Uterus (tissue), 4 donors: Measurements from ENCODE around the gene KRTAP5-5. TPM values are rescaled to one million over a fixed set of nuclear protein-coding genes. Genes with fewer than 3 reads are reported as not detected.

Experiments
- DNase-seq, 2 donors: peaks; one replicate each; pipeline ENCODE4 v3.0.0-alpha.2; 2019 to 2020
- H3K27ac ChIP-seq, 2 donors: fragments of 200-600 bp; sonication (generic); 1 replicate in 1 of 2; 2 replicates in 1 of 2; pipeline ENCODE4 v1.5.1; 2016 to 2018
- H3K27me3 ChIP-seq, 2 donors: fragments of 200-600 bp; sonication (generic); one replicate each; pipeline ENCODE4 v1.5.1; 2018 to 2019; ENCODE audit warnings: control low read depth in 1 of 2
- H3K36me3 ChIP-seq, 2 donors: fragments of 200-600 bp; sonication (generic); one replicate each; pipeline ENCODE4 v1.5.1; 2019; ENCODE audit warnings: control low read depth in 1 of 2
- H3K4me1 ChIP-seq, 2 donors: fragments of 200-600 bp; sonication (generic); one replicate each; pipeline ENCODE4 v1.5.1; 2018 to 2019; ENCODE audit warnings: control low read depth in 1 of 2
- H3K4me3 ChIP-seq, 2 donors: fragments of 200-600 bp; sonication (generic); 1 replicate in 1 of 2; 2 replicates in 1 of 2; pipeline ENCODE4 v1.5.1; 2018 to 2019; ENCODE audit warnings: mild to moderate bottlenecking in 1 of 2
- H3K9me3 ChIP-seq, 2 donors: fragments of 200-600 bp; sonication (generic); one replicate each; pipeline ENCODE4 v1.5.1; 2019; ENCODE audit warnings: control low read depth in 1 of 2
- CTCF ChIP-seq, 4 experiments: fragments of 200-600 bp in 2 of 4; fragments of 450-650 bp in 2 of 4; sonication (generic) in 2 of 4; IDR thresholded peaks; one replicate each; pipeline ENCODE4 v1.5.1; 2016 to 2019; ENCODE audit warnings: antibody characterized with exemption in 4 of 4, mild to moderate bottlenecking in 2 of 4, moderate library complexity in 1 of 4
- POLR2A ChIP-seq, 2 donors: fragments of 450-650 bp; IDR thresholded peaks; one replicate each; pipeline ENCODE4 v1.6.1; 2016; ENCODE audit warnings: antibody characterized with exemption in 2 of 2, mild to moderate bottlenecking in 1 of 2, moderate library complexity in 1 of 2
- intact Hi-C: fragments of 100-400 bp; cut with DNase I; formaldehyde crosslinking; loops from one replicate; pipeline ENCODE4 v1.15.1; 2023; ENCODE audit warnings: low total_unique reads
- total RNA-seq, 4 donors: library from RNA; depleted of rRNA in 3 of 4; stranded (reverse); fragments of >200 nt in 3 of 4; gene quantifications; one replicate each; pipeline versions ENCODE4 v1.1.0 to v1.2.4, GENCODE V29; 2014 to 2023
- donor health status: DM: yes; HTN: yes; CAD: no.

The KRTAP5-5 gene
- total RNA-seq, 4 donors from 2014 or later = not detected

- no peak overlapping the region for H3K27ac ChIP-seq
- no peaks in the 10 kb centered on the region for H3K27me3 ChIP-seq
- H3K9me3 ChIP-seq = no peaks in the 10 kb centered on the region
- H3K4me3 ChIP-seq = no peak overlapping the region
- TF ChIP-seq CTCF (IDR thresholded peaks at IDR 0.05) (no peak), POLR2A (IDR thresholded peaks at IDR 0.05) (no peak)
- intact Hi-C loops = no loop called here
- no peaks in the 10 kb centered on the region for H3K4me1 ChIP-seq
- no peaks in the 10 kb centered on the region for H3K36me3 ChIP-seq
- DNase-seq = no peak
These were observed 18.5 kb downstream of the KRTAP5-5 start for GRCh38 chr11:1647901-1648652.

DNA sequence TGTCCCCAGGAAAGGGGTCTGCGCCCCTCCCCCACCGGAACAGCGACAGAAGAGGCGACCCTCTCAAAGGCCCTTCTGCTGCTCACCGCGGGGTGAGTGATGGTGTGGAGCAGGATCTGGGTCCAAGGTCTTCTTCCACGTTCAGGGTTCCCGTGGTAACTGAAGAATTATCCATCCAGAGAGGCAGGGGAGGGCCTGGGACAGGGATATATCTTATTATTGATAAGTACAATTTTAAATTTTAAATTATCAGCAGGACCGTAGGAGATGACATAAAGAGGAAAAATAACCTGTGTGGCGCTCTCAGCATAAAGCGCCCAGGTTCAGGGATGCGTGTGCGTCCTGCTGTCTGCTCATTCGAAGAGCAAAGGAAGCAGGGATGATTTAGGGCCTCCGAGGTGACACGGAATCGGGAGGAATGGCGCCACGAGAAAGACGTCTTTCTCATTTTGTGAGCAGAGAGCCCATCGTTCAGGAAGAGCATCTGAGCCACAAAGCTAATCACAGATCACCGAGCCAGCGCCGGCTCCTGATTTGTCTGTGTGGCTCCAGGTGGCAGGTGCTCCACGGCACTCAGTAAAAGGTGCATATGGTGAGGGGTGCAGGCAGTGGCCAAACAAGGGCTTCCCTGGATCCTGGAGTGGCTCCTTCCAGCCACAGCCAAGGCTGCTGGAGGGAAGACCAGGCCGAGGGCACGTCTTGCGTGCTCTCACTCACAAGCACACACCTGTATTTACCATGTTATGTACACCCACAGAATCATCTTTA, 19.3 kb downstream of the KRTAP5-5 start:
- TF ChIP-seq CTCF (IDR thresholded peaks at IDR 0.05) (no peak), POLR2A (IDR thresholded peaks at IDR 0.05) (no peak)
- no peak for DNase-seq
- Histone ChIP-seq H3K36me3 (no peaks in the 10 kb centered on the region), H3K27ac (no peak overlapping the region), H3K4me3 (no peak overlapping the region), H3K9me3 (no peaks in the 10 kb centered on the region), H3K4me1 (no peaks in the 10 kb centered on the region), H3K27me3 (no peaks in the 10 kb centered on the region)
- intact Hi-C loops = no loop called here

- no peaks in the 10 kb centered on the region for H3K9me3 ChIP-seq
- no peaks in the 10 kb centered on the region for H3K4me1 ChIP-seq
- H3K36me3 ChIP-seq = no peaks in the 10 kb centered on the region
- DNase-seq = no peak
- H3K27ac ChIP-seq = no peak overlapping the region
- no peak for TF ChIP-seq CTCF (IDR thresholded peaks at IDR 0.05)
- TF ChIP-seq POLR2A (IDR thresholded peaks at IDR 0.05) = no peak
- intact Hi-C loops = no loop called here
- H3K27me3 ChIP-seq = no peaks in the 10 kb centered on the region
- H3K4me3 ChIP-seq = no peak overlapping the region
These were observed 20.7 kb downstream of the KRTAP5-5 start for GRCh38 chr11:1650034-1650917.

- no peak overlapping the region for H3K4me3 ChIP-seq
- H3K36me3 ChIP-seq = no peaks in the 10 kb centered on the region
- no peak for DNase-seq
- H3K27ac ChIP-seq = no peak overlapping the region
- no peak for TF ChIP-seq POLR2A (IDR thresholded peaks at IDR 0.05)
- intact Hi-C loops = no loop called here
- no peaks in the 10 kb centered on the region for H3K4me1 ChIP-seq
- H3K27me3 ChIP-seq = no peaks in the 10 kb centered on the region
- no peaks in the 10 kb centered on the region for H3K9me3 ChIP-seq
These were observed 21.3 kb downstream of the KRTAP5-5 start for GRCh38 chr11:1650918-1651262.

DNA sequence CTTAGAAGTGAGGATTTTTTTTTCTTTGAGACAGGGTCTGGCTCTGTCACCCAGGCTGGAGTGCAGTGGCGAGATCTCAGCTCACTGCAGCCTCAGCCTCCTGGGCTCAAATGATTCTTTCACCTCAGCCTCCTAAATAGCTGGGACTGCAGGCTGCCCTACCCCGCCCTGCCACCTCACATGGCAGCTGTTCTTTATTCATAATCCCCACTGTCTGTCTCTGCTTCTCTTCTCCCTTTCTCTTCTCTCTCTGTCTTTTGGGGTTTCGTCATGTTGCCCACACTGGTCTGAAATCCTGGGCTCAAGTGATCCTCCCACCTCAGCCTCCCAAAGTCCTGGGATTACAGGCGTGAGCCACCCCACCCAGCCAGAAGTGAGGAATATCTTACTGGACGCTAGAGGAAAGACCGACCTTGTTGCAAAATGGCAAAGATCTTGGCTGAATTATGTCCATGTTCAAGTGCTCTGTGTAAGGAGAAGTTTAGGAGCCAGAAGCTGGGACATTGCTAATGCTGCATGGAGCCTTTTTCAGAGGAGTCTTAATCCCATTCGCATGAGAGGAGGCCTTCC, 21.9 kb downstream of the KRTAP5-5 start:
- intact Hi-C loops = no loop called here
- H3K27ac ChIP-seq = no peak overlapping the region
- no peaks in the 10 kb centered on the region for H3K27me3 ChIP-seq
- no peak for TF ChIP-seq POLR2A (IDR thresholded peaks at IDR 0.05)
- no peaks in the 10 kb centered on the region for H3K4me1 ChIP-seq
- no peaks in the 10 kb centered on the region for H3K36me3 ChIP-seq
- H3K4me3 ChIP-seq = no peak overlapping the region
- no peaks in the 10 kb centered on the region for H3K9me3 ChIP-seq
- DNase-seq = no peak
